IMR-90 (cell line): ENCODE results near the gene SLC51A. TPM values are rescaled to one million over a fixed set of nuclear protein-coding genes. Genes with fewer than 3 reads are reported as not detected.

Experiments used
- ATAC-seq: fragments of 200-7000 bp; cut with Tn5 transposase; 2 replicates; pipeline ENCODE4 v1.9.1; 2020; ENCODE audit warnings: low read depth, mild to moderate bottlenecking, moderate library complexity
- BruUV-seq: library from RNA; stranded (reverse); fragments of 400-500 nt; replicated peaks from 2 replicates; lab custom pipeline; 2021; lab: Mats Ljungman, UMichigan
- CTCF ChIA-PET: fragments of 300-600 bp; formaldehyde crosslinking; extraction: SDS; loops from one replicate; lab custom pipeline; 2021; ENCODE audit warnings: antibody characterized with exemption; lab: Yijun Ruan, JAX
- POLR2A ChIA-PET: fragments of 300-600 bp; sonication (Branson Sonifier 250); formaldehyde crosslinking; loops from one replicate; lab custom pipeline; 2022; ENCODE audit warnings: antibody characterized with exemption; ENCODE audit not compliant: unreplicated experiment; lab: Charles Lee
- DNase-seq: peaks from one replicate; pipeline ENCODE4 v3.0.0; 2013
- H2AFZ ChIP-seq: replicated peaks from 2 replicates; pipeline ENCODE3; 2013; ENCODE audit warnings: low read length, mild to moderate bottlenecking; ENCODE audit not compliant: poor library complexity
- H2AK5ac ChIP-seq: 2 replicates; pipeline ENCODE4 v1.6.1; 2013; ENCODE audit warnings: low read depth, low read length, inconsistent platforms
- H2AK9ac ChIP-seq: replicated peaks from 2 replicates; pipeline ENCODE3; 2013; ENCODE audit warnings: mild to moderate bottlenecking, low read depth, low read length, moderate library complexity; ENCODE audit not compliant: poor library complexity
- H2BK120ac ChIP-seq: 2 replicates; pipeline ENCODE4 v1.6.1; 2013; ENCODE audit warnings: low read depth, low read length, inconsistent platforms
- H2BK15ac ChIP-seq: 3 replicates; pipeline ENCODE4 v1.6.1; 2013; ENCODE audit warnings: low read depth, low read length, inconsistent platforms
- H2BK20ac ChIP-seq: 2 replicates; pipeline ENCODE4 v1.6.1; 2013; ENCODE audit warnings: low read depth, mild to moderate bottlenecking, inconsistent platforms, low read length, moderate library complexity
- H2BK5ac ChIP-seq: 2 replicates; pipeline ENCODE4 v1.6.1; 2013; ENCODE audit warnings: mild to moderate bottlenecking, low read depth, low read length, inconsistent platforms; ENCODE audit not compliant: poor library complexity, severe bottlenecking
- H3K14ac ChIP-seq: replicated peaks from 2 replicates; pipeline ENCODE4 v1.6.1; 2013; ENCODE audit warnings: low read depth, low read length, inconsistent platforms
- H3K18ac ChIP-seq: 2 replicates; pipeline ENCODE4 v1.6.1; 2013; ENCODE audit warnings: low read depth, low read length, control low read depth
- H3K23ac ChIP-seq: 2 replicates; pipeline ENCODE4 v1.6.1; 2013; ENCODE audit warnings: low read depth, low read length, inconsistent platforms
- H3K27ac ChIP-seq: 2 replicates; pipeline ENCODE4 v1.5.1; 2013; ENCODE audit warnings: mild to moderate bottlenecking, control low read depth, low read length; ENCODE audit not compliant: insufficient read depth
- H3K27me3 ChIP-seq: 2 replicates; pipeline ENCODE4 v1.6.1; 2013; ENCODE audit warnings: low read length; ENCODE audit not compliant: control insufficient read depth, insufficient read depth
- H3K36me3 ChIP-seq: 2 replicates; pipeline ENCODE4 v1.6.1; 2013; ENCODE audit warnings: low read length, mixed read lengths; ENCODE audit not compliant: control insufficient read depth, insufficient read depth
- H3K4ac ChIP-seq: 2 replicates; pipeline ENCODE4 v1.6.1; 2013; ENCODE audit warnings: low read depth, low read length, inconsistent platforms
- H3K4me1 ChIP-seq: 2 replicates; pipeline ENCODE4 v1.6.1; 2013; ENCODE audit warnings: low read length, mixed read lengths; ENCODE audit not compliant: control insufficient read depth, insufficient read depth
- H3K4me2 ChIP-seq: 2 replicates; pipeline ENCODE4 v1.6.1; 2013; ENCODE audit warnings: low read depth, mild to moderate bottlenecking, control low read depth, low read length, moderate library complexity
- H3K4me3 ChIP-seq: 2 replicates; pipeline ENCODE4 v1.5.1; 2013; ENCODE audit warnings: low read depth, mild to moderate bottlenecking, control low read depth, low read length, moderate library complexity; ENCODE audit not compliant: insufficient read depth
- H3K56ac ChIP-seq: 2 replicates; pipeline ENCODE4 v1.6.1; 2013; ENCODE audit warnings: low read length, inconsistent platforms; ENCODE audit not compliant: insufficient read depth; ENCODE audit errors: extremely low read depth
- H3K79me1 ChIP-seq, 2 experiments: 2 replicates each; pipeline ENCODE4 v1.6.1; 2013; ENCODE audit warnings: low read length in 2 of 2, inconsistent platforms in 1 of 2, low read depth in 1 of 2
- H3K9ac ChIP-seq: 2 replicates; pipeline ENCODE4 v1.6.1; 2013; ENCODE audit warnings: low read depth, low read length, control low read depth
- H3K9me1 ChIP-seq: 2 replicates; pipeline ENCODE4 v1.6.1; 2013; ENCODE audit warnings: low read length, inconsistent platforms; ENCODE audit not compliant: insufficient read depth
- H3K9me3 ChIP-seq: 2 replicates; pipeline ENCODE4 v1.6.1; 2013; ENCODE audit warnings: low read length; ENCODE audit not compliant: control insufficient read depth, insufficient read depth
- H4K20me1 ChIP-seq: 2 replicates; pipeline ENCODE4 v1.6.1; 2013; ENCODE audit warnings: low read length, inconsistent platforms; ENCODE audit not compliant: insufficient read depth
- H4K5ac ChIP-seq: 2 replicates; pipeline ENCODE4 v1.6.1; 2013; ENCODE audit warnings: mild to moderate bottlenecking, low read depth, low read length, control low read depth
- H4K8ac ChIP-seq, 2 experiments: 2 replicates each; pipeline ENCODE4 v1.6.1; 2013; ENCODE audit warnings: low read depth in 2 of 2, low read length in 2 of 2, control low read depth in 1 of 2, inconsistent platforms in 1 of 2
- H4K91ac ChIP-seq: 2 replicates; pipeline ENCODE4 v1.6.1; 2013; ENCODE audit warnings: low read depth, low read length, inconsistent platforms; ENCODE audit not compliant: insufficient read depth
- BHLHE40 ChIP-seq: fragments of 150-350 bp; IDR thresholded peaks from 2 replicates; pipeline ENCODE4 v1.6.1; 2016; ENCODE audit warnings: mild to moderate bottlenecking, low read depth, low read length
- CEBPB ChIP-seq: IDR thresholded peaks from 2 replicates; pipeline ENCODE4 v1.6.1; 2012; ENCODE audit warnings: low read depth, low read length, improper control_type of control experiment
- CHD1 ChIP-seq: IDR thresholded peaks from 2 replicates; pipeline ENCODE4 v1.6.1; 2012; ENCODE audit warnings: low read depth, low read length, improper control_type of control experiment
- CTCF ChIP-seq: conservative IDR thresholded peaks from 2 replicates; pipeline ENCODE4 v1.5.1; 2012; ENCODE audit warnings: mild to moderate bottlenecking, low read depth, low read length, improper control_type of control experiment
- ELK1 ChIP-seq: fragments of 150-350 bp; IDR thresholded peaks from 2 replicates; pipeline ENCODE4 v1.6.1; 2016; ENCODE audit warnings: low read depth, mild to moderate bottlenecking, low read length, moderate library complexity, borderline replicate concordance
- FOS ChIP-seq: fragments of 150-350 bp; IDR thresholded peaks from 2 replicates; pipeline ENCODE4 v1.6.1; 2016; ENCODE audit warnings: low read depth, low read length
- MAFK ChIP-seq: IDR thresholded peaks from 2 replicates; pipeline ENCODE4 v1.6.1; 2012; ENCODE audit warnings: low read depth, low read length, improper control_type of control experiment
- MAZ ChIP-seq: IDR thresholded peaks from 2 replicates; pipeline ENCODE4 v1.6.1; 2012; ENCODE audit warnings: low read depth, mild to moderate bottlenecking, low read length, improper control_type of control experiment, moderate library complexity, borderline replicate concordance
- MXI1 ChIP-seq: IDR thresholded peaks from 2 replicates; pipeline ENCODE4 v1.6.1; 2012; ENCODE audit warnings: low read depth, mild to moderate bottlenecking, low read length, moderate library complexity, borderline replicate concordance
- NFE2L2 ChIP-seq: fragments of 150-350 bp; IDR thresholded peaks from 2 replicates; pipeline ENCODE4 v1.6.1; 2016; ENCODE audit warnings: low read depth, mild to moderate bottlenecking, low read length
- POLR2A ChIP-seq: IDR thresholded peaks from 2 replicates; pipeline ENCODE4 v1.6.1; 2012; ENCODE audit warnings: mild to moderate bottlenecking, low read depth, low read length
- RAD21 ChIP-seq: IDR thresholded peaks from 2 replicates; pipeline ENCODE4 v1.6.1; 2012; ENCODE audit warnings: low read length, improper control_type of control experiment
- RCOR1 ChIP-seq: IDR thresholded peaks from 2 replicates; pipeline ENCODE4 v1.6.1; 2012; ENCODE audit warnings: mild to moderate bottlenecking, low read length, improper control_type of control experiment; ENCODE audit not compliant: insufficient replicate concordance
- RFX5 ChIP-seq: IDR thresholded peaks from 2 replicates; pipeline ENCODE4 v1.8.0; 2012; ENCODE audit warnings: low read depth, mild to moderate bottlenecking, low read length, moderate library complexity
- SMC3 ChIP-seq: fragments of 150-350 bp; IDR thresholded peaks from 2 replicates; pipeline ENCODE4 v1.6.1; 2016; ENCODE audit warnings: low read depth, mild to moderate bottlenecking, antibody characterized with exemption, low read length, moderate library complexity
- USF2 ChIP-seq: fragments of 150-350 bp; IDR thresholded peaks from 2 replicates; pipeline ENCODE4 v1.6.1; 2017; ENCODE audit warnings: mild to moderate bottlenecking, antibody characterized with exemption, low read length, low read depth
- WGBS, 2 experiments: methylation state at CpG; one replicate each; pipeline versions ENCODE4 v1.1.5 to v1.1.7; 2013; ENCODE audit warnings: missing lambda C conversion rate in 2 of 2; ENCODE audit not compliant: insufficient read length in 1 of 2; ENCODE audit errors: extremely low coverage in 2 of 2; 5-methylcytosine and 5-hydroxymethylcytosine counted together
- dilution Hi-C: fragments of 300-500 bp; cut with HindIII; formaldehyde crosslinking; loops from one replicate; pipeline ENCODE4 v1.14.3; 2018; ENCODE audit warnings: low sequenced_read_pairs; ENCODE audit not compliant: unreplicated experiment
- in situ Hi-C: fragments of 300-500 bp; cut with MboI; formaldehyde crosslinking; loops from 3 replicates; pipeline ENCODE4 v1.14.3; 2019; ENCODE audit warnings: low sequenced_read_pairs, inconsistent platforms, mixed read lengths
- intact Hi-C: fragments of 100-400 bp; cut with micrococcal nuclease; formaldehyde crosslinking; loops from 2 replicates; pipeline ENCODE4 v1.10.0; 2022
- polyA plus RNA-seq, 3 experiments: library from polyadenylated mRNA; depleted of rRNA; stranded (reverse); fragments of >200 nt; gene quantifications; 2 replicates each; pipeline ENCODE4 v1.2.3, GENCODE V29; 2012; ENCODE audit warnings: low replicate concordance in 1 of 3
- total RNA-seq: library from RNA; depleted of rRNA; stranded (reverse); fragments of >200 nt; gene quantifications from 2 replicates; pipeline ENCODE4 v1.2.3, GENCODE V29; 2012

Gene SLC51A
- total and polyA plus RNA-seq, 2 of the 4 experiments (the other 2 are of a cell fraction), result not detected

GRCh38 chr3:196192524-196193051, 23.7 kb upstream of the SLC51A start:
- in situ Hi-C loops, result no loop called here

More at GRCh38 chr3:196192524-196193051, 23.7 kb upstream of the SLC51A start:
- 71% methylated on average over 10 of the region's 14 CpGs; no CpG with 5 or more reads in 1 of the 2 experiments for WGBS, 2 experiments
- dilution Hi-C loops, result loop anchor here (25.0 kb wide), 1 partner anchor 130 kb away; no protein-coding TSS in a partner anchor
- no TSS peak for BruUV-seq
- DNase-seq (no peak), ATAC-seq (no peak)
- Histone ChIP-seq H4K20me1 (no peaks in the 10 kb centered on the region), H3K9ac (no peak overlapping the region), H3K23ac (no peak overlapping the region), H2BK15ac (no peak overlapping the region), H3K18ac (no peak overlapping the region), H3K56ac (no peak overlapping the region), H3K4me3 (no peak overlapping the region), H4K5ac (no peak overlapping the region), H4K8ac (no peak overlapping the region), H2BK5ac (no peak overlapping the region), H3K9me1 (no peaks in the 10 kb centered on the region), H3K4me2 (no peak overlapping the region), H3K4ac (no peak overlapping the region), H2AK5ac (no peak overlapping the region), H3K79me1 (no peaks in the 10 kb centered on the region), H3K27me3 (no peaks in the 10 kb centered on the region), H2BK20ac (no peak overlapping the region), H2BK120ac (no peak overlapping the region), H3K27ac (no peak overlapping the region), H2AK9ac (no peak overlapping the region), H3K4me1 (no peaks in the 10 kb centered on the region), H3K14ac (no peak overlapping the region), H2AFZ (no peak overlapping the region), H4K91ac (no peak overlapping the region; the same call in 1 of the 2 replicates), H3K9me3 (no peaks in the 10 kb centered on the region), H3K36me3 (no peaks in the 10 kb centered on the region)
- intact Hi-C loops, result no loop called here
- ChIA-PET CTCF (no interaction called here), POLR2A (no interaction called here)
- TF ChIP-seq MAZ (no peak), CEBPB (no peak), RAD21 (no peak), BHLHE40 (no peak), NFE2L2 (no peak), CTCF (no peak), FOS (no peak), CHD1 (no peak), RCOR1 (no peak), RFX5 (no peak), POLR2A (no peak), MXI1 (no peak), MAFK (no peak), ELK1 (no peak), SMC3 (no peak), USF2 (no peak)
